Hepatocyte (in vitro differentiated cells): ENCODE data around the gene FBLN1.
"Not testable (repeated sequence)": the region's sequence is repeated elsewhere in the genome, so short reads cannot be mapped to it uniquely, and the experiment has no call there.

Experiments used
- EZH2 ChIP-seq: fragments of 200-600 bp; sonication (generic); IDR thresholded peaks from 2 replicates; pipeline ENCODE4 v1.6.1; 2016; ENCODE audit warnings: antibody characterized with exemption, mild to moderate bottlenecking, borderline replicate concordance
- TF ChIP-seq, protein P1 (sequence below): fragments of 200-600 bp; sonication (generic); IDR thresholded peaks from 2 replicates; pipeline ENCODE4 v1.5.1; 2016; ENCODE audit warnings: antibody characterized with exemption, mild to moderate bottlenecking; ENCODE audit not compliant: poor library complexity

DNA sequence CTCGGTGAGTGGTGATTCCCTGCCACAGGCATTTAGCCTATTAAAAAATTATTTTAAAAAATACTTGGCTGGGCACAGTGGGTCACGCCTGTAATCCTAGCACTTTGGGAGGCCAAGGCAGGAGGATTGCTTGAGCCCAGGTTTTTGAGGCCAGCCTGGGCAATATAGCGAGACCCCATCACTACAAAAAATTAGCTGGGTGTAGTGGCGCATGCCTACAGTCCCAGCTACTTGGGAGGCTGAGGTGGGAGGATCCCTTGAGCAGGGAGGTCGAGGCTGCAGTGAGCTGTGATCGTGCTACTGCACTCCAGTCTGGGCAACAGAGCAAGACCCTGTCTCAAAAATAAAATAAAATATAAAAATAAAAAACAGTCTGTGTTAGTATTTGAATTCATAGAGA lies 33.2 kb downstream of the FBLN1 start:
- TF ChIP-seq, protein P1, sequence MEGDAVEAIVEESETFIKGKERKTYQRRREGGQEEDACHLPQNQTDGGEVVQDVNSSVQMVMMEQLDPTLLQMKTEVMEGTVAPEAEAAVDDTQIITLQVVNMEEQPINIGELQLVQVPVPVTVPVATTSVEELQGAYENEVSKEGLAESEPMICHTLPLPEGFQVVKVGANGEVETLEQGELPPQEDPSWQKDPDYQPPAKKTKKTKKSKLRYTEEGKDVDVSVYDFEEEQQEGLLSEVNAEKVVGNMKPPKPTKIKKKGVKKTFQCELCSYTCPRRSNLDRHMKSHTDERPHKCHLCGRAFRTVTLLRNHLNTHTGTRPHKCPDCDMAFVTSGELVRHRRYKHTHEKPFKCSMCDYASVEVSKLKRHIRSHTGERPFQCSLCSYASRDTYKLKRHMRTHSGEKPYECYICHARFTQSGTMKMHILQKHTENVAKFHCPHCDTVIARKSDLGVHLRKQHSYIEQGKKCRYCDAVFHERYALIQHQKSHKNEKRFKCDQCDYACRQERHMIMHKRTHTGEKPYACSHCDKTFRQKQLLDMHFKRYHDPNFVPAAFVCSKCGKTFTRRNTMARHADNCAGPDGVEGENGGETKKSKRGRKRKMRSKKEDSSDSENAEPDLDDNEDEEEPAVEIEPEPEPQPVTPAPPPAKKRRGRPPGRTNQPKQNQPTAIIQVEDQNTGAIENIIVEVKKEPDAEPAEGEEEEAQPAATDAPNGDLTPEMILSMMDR: not testable (repeated sequence)
- not testable (repeated sequence) for TF ChIP-seq EZH2
